ENCODE results near the gene MECP2. TPM values are rescaled to one million over a fixed set of nuclear protein-coding genes. Genes with fewer than 3 reads are reported as not detected.

The MECP2 gene
- total RNA-seq = 11.7 and 24.8 TPM in 2 replicates

GRCh38 chrX:154097589-154098541 lies at the start of gene MECP2:
Gene MECP2 (minus strand): TSS chrX:154097717.

GRCh38 chrX:154144010-154144409 lies 46.5 kb upstream of the MECP2 start, which contains the start of gene OPN1LW:
Gene OPN1LW (plus strand): TSS chrX:154144243. CDS start chrX:154144284, 41 bp downstream.

GRCh38 chrX:154019633-154020528 lies 77.6 kb downstream of the MECP2 start, which contains the start of gene IRAK1:
Gene IRAK1 (minus strand): TSS chrX:154019902. CDS start chrX:154019812, 90 bp downstream.

GRCh38 chrX:153972368-153973126 lies 125.0 kb downstream of the MECP2 start, which contains the start of gene TMEM187:
Gene TMEM187 (plus strand): TSS chrX:153972754. CDS start chrX:153982063, 9,309 bp downstream.

Other genes starting within 250 kb of the MECP2 start
- gene L1CAM, start 211.5 kb downstream of the MECP2 start, total RNA-seq = 13.1 and 19.0 TPM in 2 replicates
- gene AVPR2, start 193.0 kb downstream of the MECP2 start, total RNA-seq = not detected in 2 replicates
- gene ARHGAP4, start 171.5 kb downstream of the MECP2 start, total RNA-seq = 1.7 and 10.6 TPM in 2 replicates
- gene NAA10, start 162.7 kb downstream of the MECP2 start, total RNA-seq = 148 and 181 TPM in 2 replicates
- gene RENBP, start 153.1 kb downstream of the MECP2 start, total RNA-seq = 0.53 and 2.3 TPM in 2 replicates
- gene HCFC1, start 125.9 kb downstream of the MECP2 start, total RNA-seq = 30.3 and 30.7 TPM in 2 replicates
- gene TMEM187, start 125.0 kb downstream of the MECP2 start, total RNA-seq = 11.5 and 20.2 TPM in 2 replicates
- 80.8 and 96.9 TPM in 2 replicates for gene IRAK1, start 77.8 kb downstream of the MECP2 start, total RNA-seq
- gene OPN1LW, start 46.5 kb upstream of the MECP2 start, total RNA-seq = not detected in 2 replicates
- gene OPN1MW, start 84.9 kb upstream of the MECP2 start, total RNA-seq = not detected in 2 replicates
- gene OPN1MW2, start 122.0 kb upstream of the MECP2 start, total RNA-seq = not detected in 2 replicates
- not detected in 2 replicates for gene OPN1MW3, start 159.9 kb upstream of the MECP2 start, total RNA-seq
- not detected in 2 replicates for gene TEX28, start 197.4 kb upstream of the MECP2 start, total RNA-seq
- gene TKTL1, start 198.1 kb upstream of the MECP2 start, total RNA-seq = not detected in 2 replicates